ENCODE data around the gene MC3R. TPM values are rescaled to one million over a fixed set of nuclear protein-coding genes. Genes with fewer than 3 reads are reported as not detected.

The MC3R gene
- total RNA-seq, 8 experiments from 2014 or later = 0.42 to 0.84 (median 0.62) TPM; not detected in 5

- in situ Hi-C loops (cut with MboI; ENCODE audit: low pct_unique_long_range_greater_than_20kb in 2 of 9, low sequenced_read_pairs in 9 of 9, unreplicated experiment in 9 of 9) = no loop called here
- Histone ChIP-seq H3K4me1 (replicated peaks in 1 of 2) (no peaks in the 10 kb centered on the region), H3K4me3 (no peak overlapping the region), H3K27ac (no peak overlapping the region)
- no peak for ATAC-seq (replicated peaks in 6 of 8)
- 0 to 71% methylated on average over 1 of the region's 1 CpG; no CpG with 5 or more reads in 8 of the 10 experiments for WGBS, 10 experiments
These were observed 26.3 kb upstream of the MC3R start for GRCh38 chr20:56222201-56222600.

- Histone ChIP-seq H3K27ac (no peak overlapping the region), H3K4me3 (no peak overlapping the region), H3K4me1 (replicated peaks in 1 of 2) (no peaks in the 10 kb centered on the region)
- 0 to 88% (median 43%) methylated on average over 1 to 2 of the region's 2 CpGs; no CpG with 5 or more reads in 5 of the 10 experiments for WGBS, 10 experiments
- in situ Hi-C loops (cut with MboI; ENCODE audit: low pct_unique_long_range_greater_than_20kb in 2 of 9, low sequenced_read_pairs in 9 of 9, unreplicated experiment in 9 of 9) = no loop called here
- ATAC-seq (replicated peaks in 6 of 8) = no peak
These were observed 25.6 kb upstream of the MC3R start for GRCh38 chr20:56222945-56223344.

- no peak overlapping the region for H3K4me3 ChIP-seq
- no peak overlapping the region for H3K27ac ChIP-seq
- in situ Hi-C loops (cut with MboI; ENCODE audit: low pct_unique_long_range_greater_than_20kb in 2 of 9, low sequenced_read_pairs in 9 of 9, unreplicated experiment in 9 of 9) = no loop called here
- H3K4me1 ChIP-seq (replicated peaks in 1 of 2) = no peaks in the 10 kb centered on the region
- WGBS, 10 experiments = 0 to 84% (median 54%) methylated on average over 1 to 6 of the region's 7 CpGs
- no peak for ATAC-seq (replicated peaks in 6 of 8)
These were observed 25.2 kb upstream of the MC3R start for GRCh38 chr20:56223352-56223751.

GRCh38 chr20:56228021-56228420 is 20.5 kb upstream of the MC3R start:
- Histone ChIP-seq H3K27ac (no peak overlapping the region), H3K4me3 (no peak overlapping the region), H3K4me1 (replicated peaks in 1 of 2) (no peaks in the 10 kb centered on the region)
- ATAC-seq (replicated peaks in 6 of 8) = peak in 1 of 8 experiments; percentile 56
- 0 to 90% (median 83%) methylated on average over 1 to 2 of the region's 3 CpGs; no CpG with 5 or more reads in 5 of the 10 experiments for WGBS, 10 experiments
- in situ Hi-C loops (cut with MboI; ENCODE audit: low pct_unique_long_range_greater_than_20kb in 2 of 9, low sequenced_read_pairs in 9 of 9, unreplicated experiment in 9 of 9) = no loop called here

GRCh38 chr20:56229812-56230211 is 18.7 kb upstream of the MC3R start:
- H3K27ac ChIP-seq = no peak overlapping the region
- in situ Hi-C loops (cut with MboI; ENCODE audit: low pct_unique_long_range_greater_than_20kb in 2 of 9, low sequenced_read_pairs in 9 of 9, unreplicated experiment in 9 of 9) = no loop called here
- H3K4me3 ChIP-seq = no peak overlapping the region
- no peaks in the 10 kb centered on the region for H3K4me1 ChIP-seq (replicated peaks in 1 of 2)
- ATAC-seq (replicated peaks in 6 of 8) = no peak

- no peak for ATAC-seq (replicated peaks in 6 of 8)
- H3K27ac ChIP-seq = no peak overlapping the region
- H3K4me3 ChIP-seq = no peak overlapping the region
- H3K4me1 ChIP-seq (replicated peaks in 1 of 2) = no peaks in the 10 kb centered on the region
- WGBS, 10 experiments = 6 to 100% (median 40%) methylated on average over 1 to 3 of the region's 3 CpGs; no CpG with 5 or more reads in 3 of the 10 experiments
- in situ Hi-C loops (cut with MboI; ENCODE audit: low pct_unique_long_range_greater_than_20kb in 2 of 9, low sequenced_read_pairs in 9 of 9, unreplicated experiment in 9 of 9) = no loop called here
These were observed 14.4 kb upstream of the MC3R start for GRCh38 chr20:56234110-56234509.

- in situ Hi-C loops (cut with MboI; ENCODE audit: low pct_unique_long_range_greater_than_20kb in 2 of 9, low sequenced_read_pairs in 9 of 9, unreplicated experiment in 9 of 9) = no loop called here
These were observed 11.2 kb upstream of the MC3R start for GRCh38 chr20:56237335-56237734.

GRCh38 chr20:56244259-56244658 is 4.3 kb upstream of the MC3R start:
- no peak overlapping the region for H3K27ac ChIP-seq
- H3K4me1 ChIP-seq (replicated peaks in 1 of 2) = no peaks in the 10 kb centered on the region
- no peak overlapping the region for H3K4me3 ChIP-seq
- in situ Hi-C loops (cut with MboI; ENCODE audit: low pct_unique_long_range_greater_than_20kb in 2 of 9, low sequenced_read_pairs in 9 of 9, unreplicated experiment in 9 of 9) = loop anchor here in 1 of 9 experiments (10.0 kb wide), 1 partner anchor 101 kb away; no protein-coding TSS in a partner anchor
- 0 to 80% (median 32%) methylated on average over 1 to 6 of the region's 6 CpGs; no CpG with 5 or more reads in 1 of the 10 experiments for WGBS, 10 experiments
- ATAC-seq (replicated peaks in 6 of 8) = no peak

More at GRCh38 chr20:56237335-56237734, 11.2 kb upstream of the MC3R start:
- no peak for ATAC-seq (replicated peaks in 6 of 8)
- H3K4me3 ChIP-seq = no peak overlapping the region
- no peaks in the 10 kb centered on the region for H3K4me1 ChIP-seq (replicated peaks in 1 of 2)
- no peak overlapping the region for H3K27ac ChIP-seq

- no peaks in the 10 kb centered on the region for H3K4me1 ChIP-seq (replicated peaks in 1 of 2)
- WGBS, 10 experiments = 0 to 45% (median 25%) methylated on average over 1 to 3 of the region's 3 CpGs; no CpG with 5 or more reads in 1 of the 10 experiments
- peak in 4 of 8 experiments; percentile 32 to 55 (median 46) for ATAC-seq (replicated peaks in 6 of 8)
- H3K4me3 ChIP-seq = no peak overlapping the region
- in situ Hi-C loops (cut with MboI; ENCODE audit: low pct_unique_long_range_greater_than_20kb in 2 of 9, low sequenced_read_pairs in 9 of 9, unreplicated experiment in 9 of 9) = loop anchor here in 1 of 9 experiments (10.0 kb wide), 1 partner anchor 99 kb away; no protein-coding TSS in a partner anchor
- no peak overlapping the region for H3K27ac ChIP-seq
These were observed 2.8 kb upstream of the MC3R start for GRCh38 chr20:56245761-56246160.

- no peak overlapping the region for H3K27ac ChIP-seq
- WGBS, 10 experiments = 38 to 92% (median 76%) methylated on average over 1 to 26 of the region's 32 CpGs
- H3K4me3 ChIP-seq = no peak overlapping the region
- in situ Hi-C loops (cut with MboI; ENCODE audit: low pct_unique_long_range_greater_than_20kb in 2 of 9, low sequenced_read_pairs in 9 of 9, unreplicated experiment in 9 of 9) = loop anchor here in 1 of 9 experiments (10.0 kb wide), 1 partner anchor 95 kb away; no protein-coding TSS in a partner anchor
- no peaks in the 10 kb centered on the region for H3K4me1 ChIP-seq (replicated peaks in 1 of 2)
- no peak for ATAC-seq (replicated peaks in 6 of 8)
These were observed 868 bp downstream of the MC3R start for GRCh38 chr20:56249244-56249955.

GRCh38 chr20:56249956-56250355 is 1.4 kb downstream of the MC3R start:
- no peak overlapping the region for H3K4me3 ChIP-seq
- ATAC-seq (replicated peaks in 6 of 8) = no peak
- WGBS, 10 experiments = 0 to 100% (median 37%) methylated on average over 1 to 5 of the region's 7 CpGs; no CpG with 5 or more reads in 2 of the 10 experiments
- H3K4me1 ChIP-seq (replicated peaks in 1 of 2) = no peaks in the 10 kb centered on the region
- in situ Hi-C loops (cut with MboI; ENCODE audit: low pct_unique_long_range_greater_than_20kb in 2 of 9, low sequenced_read_pairs in 9 of 9, unreplicated experiment in 9 of 9) = loop anchor here in 1 of 9 experiments (10.0 kb wide), 1 partner anchor 95 kb away; no protein-coding TSS in a partner anchor
- no peak overlapping the region for H3K27ac ChIP-seq

GRCh38 chr20:56257604-56258003 is 9.1 kb downstream of the MC3R start:
- no peak overlapping the region for H3K27ac ChIP-seq
- in situ Hi-C loops (cut with MboI; ENCODE audit: low pct_unique_long_range_greater_than_20kb in 2 of 9, low sequenced_read_pairs in 9 of 9, unreplicated experiment in 9 of 9) = no loop called here
- no peak overlapping the region for H3K4me3 ChIP-seq
- H3K4me1 ChIP-seq (replicated peaks in 1 of 2) = no peaks in the 10 kb centered on the region
- ATAC-seq (replicated peaks in 6 of 8) = no peak
- WGBS, 10 experiments = 0 to 88% (median 80%) methylated on average over 1 to 6 of the region's 7 CpGs; no CpG with 5 or more reads in 3 of the 10 experiments

- no peaks in the 10 kb centered on the region for H3K4me1 ChIP-seq (replicated peaks in 1 of 2)
- no peak for ATAC-seq (replicated peaks in 6 of 8)
- 0 to 80% (median 11%) methylated on average over 1 to 2 of the region's 2 CpGs; no CpG with 5 or more reads in 3 of the 10 experiments for WGBS, 10 experiments
- no peak overlapping the region for H3K4me3 ChIP-seq
- in situ Hi-C loops (cut with MboI; ENCODE audit: low pct_unique_long_range_greater_than_20kb in 2 of 9, low sequenced_read_pairs in 9 of 9, unreplicated experiment in 9 of 9) = no loop called here
- no peak overlapping the region for H3K27ac ChIP-seq
These were observed 11.4 kb downstream of the MC3R start for GRCh38 chr20:56259948-56260347.

GRCh38 chr20:56268536-56268935 is 20.0 kb downstream of the MC3R start:
- ATAC-seq (replicated peaks in 6 of 8) = no peak

More at GRCh38 chr20:56268536-56268935, 20.0 kb downstream of the MC3R start:
- in situ Hi-C loops (cut with MboI; ENCODE audit: low pct_unique_long_range_greater_than_20kb in 2 of 9, low sequenced_read_pairs in 9 of 9, unreplicated experiment in 9 of 9) = no loop called here
- Histone ChIP-seq H3K27ac (no peak overlapping the region), H3K4me3 (no peak overlapping the region), H3K4me1 (replicated peaks in 1 of 2) (no peaks in the 10 kb centered on the region)

All from motor neuron (in vitro differentiated cells).